ENCODE measurements around the gene SPEM2. TPM values are rescaled to one million over a fixed set of nuclear protein-coding genes. Genes with fewer than 3 reads are reported as not detected.

SPEM2 gene
- total RNA-seq, 1 donor from 2014 or later: not detected

DNA sequence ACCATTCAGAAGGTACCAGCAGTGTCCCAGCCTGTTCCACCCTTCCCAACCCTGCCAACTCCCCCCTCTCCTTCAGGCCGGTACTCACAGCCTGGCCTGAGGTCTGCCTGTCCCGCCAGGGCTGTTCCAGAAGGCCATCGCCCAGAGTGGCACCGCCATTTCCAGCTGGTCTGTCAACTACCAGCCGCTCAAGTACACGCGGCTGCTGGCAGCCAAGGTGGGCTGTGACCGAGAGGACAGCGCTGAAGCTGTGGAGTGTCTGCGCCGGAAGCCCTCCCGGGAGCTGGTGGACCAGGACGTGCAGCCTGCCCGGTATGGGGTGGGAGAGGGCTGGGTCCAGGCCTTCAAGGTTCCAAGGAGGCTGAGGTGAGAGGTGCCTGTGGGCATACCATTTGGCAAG is 10.6 kb upstream of the SPEM2 start:
- FAIRE-seq: no peak
- Histone ChIP-seq H3K27me3 (ENCODE audit: control insufficient read depth, insufficient read depth, low read length) (peaks cover 2% of the 10 kb centered on the region), H3K4me3 (ENCODE audit: low read depth, low read length) (no peak overlapping the region), H3K36me3 (ENCODE audit: control insufficient read depth, insufficient read depth, low read length) (no peaks in the 10 kb centered on the region)
- TF ChIP-seq, protein P1, sequence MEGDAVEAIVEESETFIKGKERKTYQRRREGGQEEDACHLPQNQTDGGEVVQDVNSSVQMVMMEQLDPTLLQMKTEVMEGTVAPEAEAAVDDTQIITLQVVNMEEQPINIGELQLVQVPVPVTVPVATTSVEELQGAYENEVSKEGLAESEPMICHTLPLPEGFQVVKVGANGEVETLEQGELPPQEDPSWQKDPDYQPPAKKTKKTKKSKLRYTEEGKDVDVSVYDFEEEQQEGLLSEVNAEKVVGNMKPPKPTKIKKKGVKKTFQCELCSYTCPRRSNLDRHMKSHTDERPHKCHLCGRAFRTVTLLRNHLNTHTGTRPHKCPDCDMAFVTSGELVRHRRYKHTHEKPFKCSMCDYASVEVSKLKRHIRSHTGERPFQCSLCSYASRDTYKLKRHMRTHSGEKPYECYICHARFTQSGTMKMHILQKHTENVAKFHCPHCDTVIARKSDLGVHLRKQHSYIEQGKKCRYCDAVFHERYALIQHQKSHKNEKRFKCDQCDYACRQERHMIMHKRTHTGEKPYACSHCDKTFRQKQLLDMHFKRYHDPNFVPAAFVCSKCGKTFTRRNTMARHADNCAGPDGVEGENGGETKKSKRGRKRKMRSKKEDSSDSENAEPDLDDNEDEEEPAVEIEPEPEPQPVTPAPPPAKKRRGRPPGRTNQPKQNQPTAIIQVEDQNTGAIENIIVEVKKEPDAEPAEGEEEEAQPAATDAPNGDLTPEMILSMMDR (IDR thresholded peaks at IDR 0.05; ENCODE audit: insufficient read depth, low read length, severe bottlenecking): no peak
- no peak for DNase-seq (ENCODE audit: low read depth)

- FAIRE-seq (no peak), DNase-seq (ENCODE audit: low read depth) (no peak)
- TF ChIP-seq, protein P1 (IDR thresholded peaks at IDR 0.05; ENCODE audit: insufficient read depth, low read length, severe bottlenecking): no peak
- H3K27me3 ChIP-seq (ENCODE audit: control insufficient read depth, insufficient read depth, low read length): peaks cover 2% of the 10 kb centered on the region
- H3K4me3 ChIP-seq (ENCODE audit: low read depth, low read length): no peak overlapping the region
- no peaks in the 10 kb centered on the region for H3K36me3 ChIP-seq (ENCODE audit: control insufficient read depth, insufficient read depth, low read length)
Observed at GRCh38 chr17:7415784-7416183, 9.6 kb upstream of the SPEM2 start.

- TF ChIP-seq, protein P1 (IDR thresholded peaks at IDR 0.05; ENCODE audit: insufficient read depth, low read length, severe bottlenecking): no peak
- no peaks in the 10 kb centered on the region for H3K36me3 ChIP-seq (ENCODE audit: control insufficient read depth, insufficient read depth, low read length)
- H3K27me3 ChIP-seq (ENCODE audit: control insufficient read depth, insufficient read depth, low read length): peaks cover 2% of the 10 kb centered on the region
- FAIRE-seq (no peak), DNase-seq (ENCODE audit: low read depth) (no peak)
- H3K4me3 ChIP-seq (ENCODE audit: low read depth, low read length): no peak overlapping the region
Observed at GRCh38 chr17:7416323-7416722, 9.1 kb upstream of the SPEM2 start.

DNA sequence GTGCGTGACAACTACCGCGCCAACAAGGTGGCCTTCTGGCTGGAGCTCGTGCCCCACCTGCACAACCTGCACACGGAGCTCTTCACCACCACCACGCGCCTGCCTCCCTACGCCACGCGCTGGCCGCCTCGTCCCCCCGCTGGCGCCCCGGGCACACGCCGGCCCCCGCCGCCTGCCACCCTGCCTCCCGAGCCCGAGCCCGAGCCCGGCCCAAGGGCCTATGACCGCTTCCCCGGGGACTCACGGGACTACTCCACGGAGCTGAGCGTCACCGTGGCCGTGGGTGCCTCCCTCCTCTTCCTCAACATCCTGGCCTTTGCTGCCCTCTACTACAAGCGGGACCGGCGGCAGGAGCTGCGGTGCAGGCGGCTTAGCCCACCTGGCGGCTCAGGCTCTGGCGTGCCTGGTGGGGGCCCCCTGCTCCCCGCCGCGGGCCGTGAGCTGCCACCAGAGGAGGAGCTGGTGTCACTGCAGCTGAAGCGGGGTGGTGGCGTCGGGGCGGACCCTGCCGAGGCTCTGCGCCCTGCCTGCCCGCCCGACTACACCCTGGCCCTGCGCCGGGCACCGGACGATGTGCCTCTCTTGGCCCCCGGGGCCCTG is 8.3 kb upstream of the SPEM2 start:
- DNase-seq (ENCODE audit: low read depth) (no peak), FAIRE-seq (no peak)
- Histone ChIP-seq H3K27me3 (ENCODE audit: control insufficient read depth, insufficient read depth, low read length) (peaks cover 2% of the 10 kb centered on the region), H3K4me3 (ENCODE audit: low read depth, low read length) (no peak overlapping the region), H3K36me3 (ENCODE audit: control insufficient read depth, insufficient read depth, low read length) (no peaks in the 10 kb centered on the region)
- TF ChIP-seq, protein P1 (IDR thresholded peaks at IDR 0.05; ENCODE audit: insufficient read depth, low read length, severe bottlenecking): no peak

DNA sequence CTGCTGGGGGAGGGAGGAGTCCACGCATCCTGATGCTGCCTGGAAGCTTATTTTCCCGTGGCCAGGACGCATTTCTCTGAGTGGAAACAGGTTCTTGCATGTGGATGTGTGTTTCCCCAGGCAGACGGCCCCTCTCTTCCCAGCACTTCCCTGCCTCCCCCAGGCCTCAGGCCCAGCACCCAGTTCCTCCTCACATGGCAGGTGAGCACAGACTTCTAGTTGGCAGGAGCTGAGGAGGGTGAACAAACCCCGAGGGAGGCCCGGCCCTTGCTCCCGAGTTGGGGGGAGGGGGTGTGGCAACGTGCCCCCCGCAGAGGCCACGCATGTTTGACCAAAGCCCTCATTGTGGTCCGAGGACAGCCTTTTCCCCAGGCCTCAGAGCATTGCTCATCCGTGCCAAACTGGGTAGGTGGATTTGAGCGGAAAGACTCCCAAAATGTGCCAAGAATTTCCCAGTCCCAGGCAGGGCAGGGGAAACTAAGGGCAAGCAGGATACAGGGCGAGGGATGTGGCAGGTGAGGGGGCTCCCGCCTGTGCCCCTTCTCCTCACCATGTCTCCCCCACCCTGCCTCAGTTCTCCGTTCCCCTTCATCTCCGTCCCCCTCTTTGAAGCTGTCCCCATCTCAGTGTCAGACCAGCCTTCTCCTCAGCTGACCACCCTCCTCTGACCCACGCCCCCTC is 6.8 kb upstream of the SPEM2 start:
- Histone ChIP-seq H3K27me3 (ENCODE audit: control insufficient read depth, insufficient read depth, low read length) (peaks cover 2% of the 10 kb centered on the region), H3K4me3 (ENCODE audit: low read depth, low read length) (no peak overlapping the region), H3K36me3 (ENCODE audit: control insufficient read depth, insufficient read depth, low read length) (no peaks in the 10 kb centered on the region)
- DNase-seq (ENCODE audit: low read depth): no peak
- TF ChIP-seq, protein P1 (IDR thresholded peaks at IDR 0.05; ENCODE audit: insufficient read depth, low read length, severe bottlenecking): no peak
- FAIRE-seq: no peak

All from bronchial epithelial cell (primary cell).